Measurements from ENCODE around the gene SLC1A3.

GRCh38 chr5:36733183-36733582, 126.8 kb downstream of the SLC1A3 start:
- TF ChIP-seq, protein P1, sequence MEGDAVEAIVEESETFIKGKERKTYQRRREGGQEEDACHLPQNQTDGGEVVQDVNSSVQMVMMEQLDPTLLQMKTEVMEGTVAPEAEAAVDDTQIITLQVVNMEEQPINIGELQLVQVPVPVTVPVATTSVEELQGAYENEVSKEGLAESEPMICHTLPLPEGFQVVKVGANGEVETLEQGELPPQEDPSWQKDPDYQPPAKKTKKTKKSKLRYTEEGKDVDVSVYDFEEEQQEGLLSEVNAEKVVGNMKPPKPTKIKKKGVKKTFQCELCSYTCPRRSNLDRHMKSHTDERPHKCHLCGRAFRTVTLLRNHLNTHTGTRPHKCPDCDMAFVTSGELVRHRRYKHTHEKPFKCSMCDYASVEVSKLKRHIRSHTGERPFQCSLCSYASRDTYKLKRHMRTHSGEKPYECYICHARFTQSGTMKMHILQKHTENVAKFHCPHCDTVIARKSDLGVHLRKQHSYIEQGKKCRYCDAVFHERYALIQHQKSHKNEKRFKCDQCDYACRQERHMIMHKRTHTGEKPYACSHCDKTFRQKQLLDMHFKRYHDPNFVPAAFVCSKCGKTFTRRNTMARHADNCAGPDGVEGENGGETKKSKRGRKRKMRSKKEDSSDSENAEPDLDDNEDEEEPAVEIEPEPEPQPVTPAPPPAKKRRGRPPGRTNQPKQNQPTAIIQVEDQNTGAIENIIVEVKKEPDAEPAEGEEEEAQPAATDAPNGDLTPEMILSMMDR (IDR thresholded peaks at IDR 0.05), result no peak
- TF ChIP-seq POLR2AphosphoS5 (IDR thresholded peaks at IDR 0.05), result no peak
- TF ChIP-seq EP300 (IDR thresholded peaks at IDR 0.05), result no peak
- TF ChIP-seq POLR2A (IDR thresholded peaks at IDR 0.05), result no peak
